Stimulated activated CD4-positive, alpha-beta T cell treated with anti-CD3 and anti-CD28 coated beads, Interleukin-4, amount 100 ng/mL, for 48 hours (primary cell): Measurements from ENCODE around the gene CTDSPL.

Source experiments
- DNase-seq, 2 donors: peaks; one replicate each; pipeline ENCODE4 v3.0.0-alpha.2; 2020; ENCODE audit warnings: low read depth in 2 of 2

CTDSPL gene

GRCh38 chr3:37943126-37943525 lies 81.4 kb downstream of the CTDSPL start:
- no peak for DNase-seq

GRCh38 chr3:37943631-37944314 lies 82.1 kb downstream of the CTDSPL start:
- DNase-seq = no peak

- no peak for DNase-seq
These were observed 82.7 kb downstream of the CTDSPL start for GRCh38 chr3:37944391-37944842.

- no peak for DNase-seq
These were observed 83.6 kb downstream of the CTDSPL start for GRCh38 chr3:37945156-37945806.

GRCh38 chr3:37945807-37946530 lies 84.3 kb downstream of the CTDSPL start:
- no peak for DNase-seq

- no peak for DNase-seq
These were observed 84.8 kb downstream of the CTDSPL start for GRCh38 chr3:37946531-37946889.

DNA sequence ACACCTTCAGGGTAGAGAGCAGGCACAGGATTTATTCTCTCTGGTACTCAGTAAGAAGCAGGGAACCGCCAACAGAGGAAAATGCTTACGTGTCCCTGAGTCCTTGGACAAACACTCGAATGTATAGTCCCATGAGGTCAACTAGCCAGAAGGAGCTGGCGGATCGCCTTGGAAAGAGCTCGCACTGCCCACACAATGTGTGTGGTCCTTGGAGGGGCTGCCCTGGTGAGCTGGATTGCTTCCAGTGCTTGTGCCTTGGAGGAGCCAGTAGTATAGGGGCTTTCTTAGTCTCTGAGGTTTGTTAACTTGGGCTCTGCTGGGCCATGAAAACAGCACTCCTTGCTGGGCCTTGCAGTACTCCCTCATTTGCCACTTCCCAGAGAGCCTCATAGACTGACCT lies 88.2 kb downstream of the CTDSPL start:
- no peak for DNase-seq

- DNase-seq = no peak
These were observed 90.9 kb downstream of the CTDSPL start for GRCh38 chr3:37952564-37952963.

DNA sequence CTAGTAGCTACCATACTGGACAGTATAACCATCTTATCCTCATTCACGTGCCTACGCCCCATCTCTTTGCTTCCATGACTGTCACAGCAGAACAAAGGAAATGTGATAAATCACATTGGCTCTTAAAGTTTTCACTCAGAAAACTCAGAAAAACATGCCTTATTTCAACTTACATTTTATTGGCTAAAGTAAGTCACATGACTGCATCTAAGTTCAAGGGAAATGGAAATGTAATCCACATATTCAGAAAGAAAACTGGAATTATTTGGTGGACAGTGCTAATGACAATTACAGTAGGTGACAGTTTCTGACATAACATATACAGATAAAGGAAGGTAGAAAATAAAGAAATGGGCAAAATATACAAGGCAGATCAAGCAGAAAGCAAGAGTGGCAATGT lies 91.5 kb downstream of the CTDSPL start:
- DNase-seq = no peak

DNA sequence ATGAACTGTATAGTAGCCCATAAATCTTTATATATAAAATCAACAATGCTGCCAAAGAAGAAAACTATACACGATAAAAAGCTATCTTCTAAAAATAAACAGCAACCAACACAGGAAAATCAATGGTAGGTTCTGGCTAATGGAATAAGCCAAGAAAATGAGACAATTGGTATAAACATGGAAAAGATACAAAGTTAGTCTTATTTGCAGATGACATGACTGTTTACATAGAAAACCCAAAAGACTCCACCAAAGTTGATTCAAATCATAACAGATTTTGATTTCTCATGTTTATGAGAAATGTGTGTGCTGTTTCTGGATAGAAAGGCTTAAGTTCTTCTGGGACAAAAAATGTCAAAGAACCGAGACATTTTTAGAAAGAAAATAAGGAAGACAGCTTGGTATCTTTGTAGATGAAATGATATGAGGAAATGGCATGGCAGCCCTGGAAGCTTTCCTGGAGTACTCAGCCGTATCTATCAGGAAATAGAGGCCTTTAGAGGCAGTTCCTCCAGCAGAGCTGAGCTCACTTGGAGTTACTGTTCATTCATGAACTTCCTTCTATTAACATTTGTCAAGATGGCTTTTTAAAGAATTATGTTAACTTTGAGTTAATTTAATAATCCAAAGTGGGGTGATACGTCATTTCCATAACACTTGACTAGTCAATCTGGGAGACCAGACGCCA lies 92.2 kb downstream of the CTDSPL start:
- DNase-seq = no peak

- no peak for DNase-seq
These were observed 93.2 kb downstream of the CTDSPL start for GRCh38 chr3:37954881-37955280.

- no peak for DNase-seq
These were observed 94.4 kb downstream of the CTDSPL start for GRCh38 chr3:37955918-37956707.

GRCh38 chr3:37956723-37957538 lies 95.3 kb downstream of the CTDSPL start:
- DNase-seq = no peak

GRCh38 chr3:37957539-37957936 lies 95.9 kb downstream of the CTDSPL start:
- DNase-seq = no peak

- DNase-seq = no peak
These were observed 100.1 kb downstream of the CTDSPL start for GRCh38 chr3:37961622-37962431.

- no peak for DNase-seq
These were observed 101.3 kb downstream of the CTDSPL start for GRCh38 chr3:37963016-37963415.

GRCh38 chr3:37963635-37964034 lies 102.0 kb downstream of the CTDSPL start:
- DNase-seq = no peak

DNA sequence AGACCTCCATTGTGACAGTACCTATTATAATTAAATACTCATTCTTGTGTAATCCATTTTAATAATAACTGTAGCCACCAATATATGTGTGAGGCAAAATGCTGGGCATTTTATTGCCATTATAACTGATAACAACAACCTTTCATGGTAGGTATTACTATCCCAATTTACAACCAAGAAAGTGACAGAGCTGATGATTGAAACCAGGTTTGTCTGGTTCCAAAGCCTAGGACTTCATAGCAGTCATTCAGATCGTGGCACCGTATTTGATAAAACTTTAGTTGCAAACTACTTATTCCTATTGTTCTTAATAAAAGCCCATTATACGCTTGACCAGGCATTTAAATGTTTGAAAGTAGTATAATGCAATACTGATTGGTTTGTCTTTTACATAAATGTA lies 102.5 kb downstream of the CTDSPL start:
- DNase-seq = no peak

- no peak for DNase-seq
These were observed 103.0 kb downstream of the CTDSPL start for GRCh38 chr3:37964716-37965115.
